Chondrocyte (in vitro differentiated cells): ENCODE data around the gene ITGA11. TPM values are rescaled to one million over a fixed set of nuclear protein-coding genes. Genes with fewer than 3 reads are reported as not detected.

Experiments
- DNase-seq: peaks from one replicate; pipeline ENCODE4 v3.0.0; 2021; ENCODE audit warnings: mixed read lengths, low spot score
- H3K27ac Mint-ChIP-seq: one replicate; pipeline ENCODE4 v1.8.0; 2021; ENCODE audit warnings: mild to moderate bottlenecking, moderate library complexity, mixed read lengths; ENCODE audit not compliant: unreplicated experiment
- H3K27me3 Mint-ChIP-seq: 2 replicates; pipeline ENCODE4 v1.8.0; 2021; ENCODE audit warnings: low read depth, mixed read lengths
- H3K36me3 Mint-ChIP-seq: 2 replicates; pipeline ENCODE4 v1.8.0; 2021; ENCODE audit warnings: low read depth, mixed read lengths
- H3K4me1 Mint-ChIP-seq: 2 replicates; pipeline ENCODE4 v1.8.0; 2021; ENCODE audit warnings: low read depth, mild to moderate bottlenecking, mixed read lengths
- H3K4me3 Mint-ChIP-seq: one replicate; pipeline ENCODE4 v1.8.0; 2021; ENCODE audit warnings: mild to moderate bottlenecking, moderate library complexity, mixed read lengths; ENCODE audit not compliant: unreplicated experiment
- H3K9me3 Mint-ChIP-seq: 2 replicates; pipeline ENCODE4 v1.8.0; 2021; ENCODE audit warnings: low read depth, mixed read lengths
- CTCF ChIP-seq: fragments of 200-600 bp; sonication (generic); IDR thresholded peaks from 2 replicates; pipeline ENCODE4 v1.5.0; 2021; ENCODE audit warnings: antibody characterized with exemption, mild to moderate bottlenecking, moderate library complexity
- total RNA-seq: library from RNA; stranded (reverse); gene quantifications from 3 replicates; pipeline ENCODE4 v1.2.1, GENCODE V29; 2021

ITGA11 gene
- total RNA-seq, 1 donor from 2014 or later = 1,092 TPM

DNA sequence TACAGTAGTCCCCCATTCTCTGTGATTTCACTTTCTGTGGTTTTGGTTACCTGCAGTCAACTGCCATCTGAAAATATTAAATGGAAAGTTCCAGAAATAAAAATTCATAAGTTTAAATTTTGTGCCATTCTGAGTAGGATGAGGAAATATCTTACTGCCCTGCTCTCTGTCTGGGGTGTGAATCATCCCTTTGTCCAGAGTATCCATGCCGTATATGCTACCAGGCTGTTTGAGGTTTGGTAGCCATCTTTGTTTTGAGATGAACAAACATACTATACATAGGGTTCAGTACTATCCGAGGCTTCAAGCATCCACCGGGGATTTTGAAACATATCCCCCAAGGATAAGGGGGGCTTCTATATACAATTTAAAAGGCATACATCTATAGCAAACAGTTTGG lies 170.7 kb downstream of the ITGA11 start:
- H3K27ac Mint-ChIP-seq = no peak overlapping the region
- H3K9me3 Mint-ChIP-seq = no peaks in the 10 kb centered on the region
- no peak overlapping the region for H3K4me3 Mint-ChIP-seq
- no peaks in the 10 kb centered on the region for H3K36me3 Mint-ChIP-seq
- H3K4me1 Mint-ChIP-seq = peaks cover 3% of the 10 kb centered on the region
- DNase-seq = no peak
- H3K27me3 Mint-ChIP-seq = peaks cover 2% of the 10 kb centered on the region
- TF ChIP-seq CTCF = no peak

DNA sequence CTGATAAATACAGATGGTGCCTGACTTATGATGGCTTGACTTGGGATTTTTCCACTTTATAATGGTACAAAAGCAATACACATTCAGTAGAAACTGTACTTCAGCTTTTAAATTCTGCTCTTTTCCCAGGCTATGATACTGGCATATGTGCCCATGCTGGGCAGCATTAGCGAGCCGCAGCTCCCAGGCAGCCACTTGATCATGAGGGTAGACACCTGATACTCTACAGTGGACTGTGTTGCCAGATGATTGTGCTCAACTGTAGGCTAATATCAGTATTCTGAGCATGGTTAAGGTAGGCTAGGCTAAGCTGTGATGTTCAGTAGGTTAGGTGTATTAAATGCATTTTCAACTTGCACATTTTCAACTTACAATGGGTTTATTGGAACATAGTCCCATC lies 172.1 kb downstream of the ITGA11 start:
- no peak for DNase-seq
- H3K36me3 Mint-ChIP-seq = no peaks in the 10 kb centered on the region
- no peak overlapping the region for H3K27ac Mint-ChIP-seq
- H3K4me3 Mint-ChIP-seq = no peak overlapping the region
- TF ChIP-seq CTCF = no peak
- H3K27me3 Mint-ChIP-seq = peaks cover 2% of the 10 kb centered on the region
- H3K4me1 Mint-ChIP-seq = peaks cover 3% of the 10 kb centered on the region
- no peaks in the 10 kb centered on the region for H3K9me3 Mint-ChIP-seq

DNA sequence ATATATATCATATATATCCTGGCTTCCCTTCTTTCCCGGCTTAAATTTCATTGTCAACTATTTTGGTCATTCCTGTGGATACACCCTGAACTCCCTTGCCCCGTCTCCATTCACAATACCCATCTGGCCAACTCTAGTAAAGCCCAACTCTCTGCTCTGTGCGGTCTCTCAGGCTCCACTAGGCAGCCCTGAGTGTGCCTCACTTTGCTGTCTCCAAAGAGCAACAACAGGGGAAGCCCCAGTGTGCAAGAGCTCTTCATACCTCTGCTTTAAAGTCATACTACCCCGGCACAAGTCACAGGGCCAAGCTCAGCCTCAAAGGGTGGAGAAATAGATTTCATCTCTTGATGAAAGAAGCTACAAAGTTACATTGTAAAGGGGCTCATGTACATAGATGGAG lies 173.3 kb downstream of the ITGA11 start:
- no peak for TF ChIP-seq CTCF
- no peak for DNase-seq
- Mint-ChIP-seq H3K4me1 (peaks cover 3% of the 10 kb centered on the region), H3K4me3 (no peak overlapping the region), H3K27ac (no peak overlapping the region), H3K9me3 (no peaks in the 10 kb centered on the region), H3K36me3 (no peaks in the 10 kb centered on the region), H3K27me3 (no peaks in the 10 kb centered on the region)

DNA sequence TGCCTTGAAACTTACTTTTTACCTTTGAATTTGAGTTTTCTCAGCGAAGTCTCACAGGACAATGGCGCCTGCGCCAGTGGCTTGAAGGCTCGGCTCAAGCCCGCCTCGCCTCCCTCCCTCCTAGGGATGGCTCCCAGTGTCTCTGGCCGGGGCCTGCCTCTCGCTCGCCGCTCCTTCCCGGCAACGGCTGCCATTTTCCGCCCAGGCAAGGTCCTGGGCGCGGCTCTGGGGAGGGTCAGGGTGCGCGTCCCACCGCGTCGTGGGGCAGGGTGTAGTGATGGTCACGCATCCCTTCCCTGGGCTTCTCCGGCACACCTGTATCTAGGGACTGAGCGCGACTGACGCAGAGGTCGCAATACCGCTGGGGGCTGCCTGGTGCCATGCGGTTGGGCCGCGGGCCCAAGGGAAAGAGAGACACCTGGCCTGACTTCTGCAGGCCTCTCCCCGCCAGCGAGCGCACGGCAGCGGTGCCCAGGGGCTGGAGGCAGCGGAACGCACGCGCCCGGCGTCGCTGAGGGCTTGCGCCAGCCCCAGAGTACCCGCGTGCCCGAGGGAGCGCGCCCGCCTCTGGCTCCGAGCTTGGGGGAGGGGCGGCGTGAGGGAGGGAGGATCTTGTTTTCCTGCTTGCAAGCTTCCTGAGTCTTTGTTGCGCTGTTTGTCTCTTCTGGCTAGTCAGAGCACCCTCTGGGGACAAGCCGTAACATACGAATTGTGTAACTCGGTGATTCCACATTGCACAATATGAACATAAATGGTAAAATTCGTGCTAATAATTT lies 175.1 kb downstream of the ITGA11 start:
- no peaks in the 10 kb centered on the region for H3K36me3 Mint-ChIP-seq
- no peaks in the 10 kb centered on the region for H3K27me3 Mint-ChIP-seq
- DNase-seq = no peak
- peak; percentile 26 for TF ChIP-seq CTCF
- peaks cover 10% of the 10 kb centered on the region for H3K4me1 Mint-ChIP-seq
- no peaks in the 10 kb centered on the region for H3K9me3 Mint-ChIP-seq
- H3K27ac Mint-ChIP-seq = peak overlapping the region; percentile 13
- peak overlapping the region; percentile 73 for H3K4me3 Mint-ChIP-seq

DNA sequence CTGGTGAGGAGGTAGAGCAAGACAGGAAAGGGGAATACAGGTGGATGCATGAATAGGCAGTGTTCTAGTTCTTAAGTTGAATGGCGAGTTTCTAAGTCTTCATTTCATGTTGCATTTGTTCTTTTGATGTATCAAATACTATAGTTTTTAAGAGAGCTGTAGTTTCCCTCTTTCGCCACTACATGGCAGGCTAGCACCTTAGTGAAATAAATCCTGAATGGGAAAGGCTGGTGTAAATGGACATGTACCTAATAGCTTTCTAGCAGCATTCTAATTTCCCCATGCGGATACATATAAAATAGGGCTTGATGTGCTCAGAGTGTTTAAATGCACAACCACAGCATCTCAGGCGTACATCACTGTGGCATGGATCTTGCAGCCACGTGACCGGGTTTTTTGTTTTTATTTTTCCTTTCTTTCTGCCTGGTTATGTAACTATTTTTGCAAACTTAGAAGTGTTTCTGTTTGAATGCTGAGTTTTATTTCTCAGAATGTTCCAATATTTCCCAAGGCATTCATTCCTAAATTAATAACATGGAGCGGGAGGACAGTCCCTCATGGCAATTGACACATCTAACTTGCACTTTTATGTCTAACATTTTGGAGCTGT lies 178.9 kb downstream of the ITGA11 start:
- no peak overlapping the region for H3K4me3 Mint-ChIP-seq
- no peaks in the 10 kb centered on the region for H3K36me3 Mint-ChIP-seq
- no peaks in the 10 kb centered on the region for H3K27me3 Mint-ChIP-seq
- peak; percentile 90 for TF ChIP-seq CTCF
- H3K4me1 Mint-ChIP-seq = peaks cover 13% of the 10 kb centered on the region
- no peak for DNase-seq
- no peaks in the 10 kb centered on the region for H3K9me3 Mint-ChIP-seq
- H3K27ac Mint-ChIP-seq = no peak overlapping the region
